Caco-2 (cell line): ENCODE measurements around the gene ADD2. TPM values are rescaled to one million over a fixed set of nuclear protein-coding genes. Genes with fewer than 3 reads are reported as not detected.
"Not testable (repeated sequence)": the region's sequence is repeated elsewhere in the genome, so short reads cannot be mapped to it uniquely, and the experiment has no call there.

ENCODE experiments used
- BruUV-seq: library from RNA; stranded (reverse); fragments of 400-500 nt; replicated peaks from 2 replicates; lab custom pipeline; 2021; lab: Mats Ljungman, UMichigan
- CTCF ChIA-PET: fragments of 300-600 bp; sonication (Branson Sonifier 250); formaldehyde crosslinking; loops from one replicate; lab custom pipeline; 2022; ENCODE audit warnings: antibody characterized with exemption; lab: Charles Lee
- POLR2A ChIA-PET: fragments of 300-600 bp; sonication (Branson Sonifier 250); formaldehyde crosslinking; loops from one replicate; lab custom pipeline; 2022; ENCODE audit warnings: antibody characterized with exemption; lab: Charles Lee
- DNase-seq, 2 experiments: peaks; one replicate each; pipeline versions ENCODE4 v3.0.0 to v3.0.0-alpha.2; 2020 to 2022
- H3K27me3 ChIP-seq: replicated peaks from 2 replicates; pipeline ENCODE4 v1.6.0; 2011; ENCODE audit warnings: low read length; ENCODE audit not compliant: control insufficient read depth, insufficient read depth
- H3K36me3 ChIP-seq: 2 replicates; pipeline ENCODE4 v1.5.1; 2011; ENCODE audit warnings: low read length; ENCODE audit not compliant: control insufficient read depth, insufficient read depth
- H3K4me1 ChIP-seq: fragments of 250-450 bp; sonication (Bioruptor Pico); 2 replicates; pipeline ENCODE4 v1.5.1; 2020; ENCODE audit warnings: mild to moderate bottlenecking
- H3K4me3 ChIP-seq: 2 replicates; pipeline ENCODE4 v1.5.1; 2011; ENCODE audit warnings: low read depth, mild to moderate bottlenecking, control low read depth, low read length
- H3K9me3 ChIP-seq: fragments of 250-450 bp; sonication (Bioruptor Pico); 2 replicates; pipeline ENCODE4 v1.5.1; 2020; ENCODE audit warnings: mild to moderate bottlenecking, moderate library complexity
- H3K27ac Mint-ChIP-seq: one replicate; pipeline ENCODE4 v1.8.0; 2022; ENCODE audit warnings: mixed read lengths; ENCODE audit not compliant: unreplicated experiment
- H3K27me3 Mint-ChIP-seq: one replicate; pipeline ENCODE4 v1.8.0; 2022; ENCODE audit warnings: mixed read lengths; ENCODE audit not compliant: insufficient read depth, unreplicated experiment
- H3K36me3 Mint-ChIP-seq: one replicate; pipeline ENCODE4 v1.8.0; 2022; ENCODE audit warnings: mild to moderate bottlenecking, mixed read lengths; ENCODE audit not compliant: insufficient read depth, unreplicated experiment
- H3K4me1 Mint-ChIP-seq: one replicate; pipeline ENCODE4 v1.8.0; 2022; ENCODE audit warnings: low read depth, mixed read lengths; ENCODE audit not compliant: unreplicated experiment
- H3K4me3 Mint-ChIP-seq: one replicate; pipeline ENCODE4 v1.8.0; 2022; ENCODE audit warnings: mild to moderate bottlenecking, moderate library complexity, mixed read lengths; ENCODE audit not compliant: unreplicated experiment
- H3K9me3 Mint-ChIP-seq: one replicate; pipeline ENCODE4 v1.8.0; 2022; ENCODE audit warnings: mixed read lengths; ENCODE audit not compliant: unreplicated experiment
- CTCF ChIP-seq, 2 experiments: fragments of 200-600 bp in 1 of 2; IDR thresholded peaks; 1 replicate in 1 of 2; 2 replicates in 1 of 2; pipeline versions ENCODE4 v1.5.1 to v1.8.0; 2011 to 2022; ENCODE audit warnings: antibody characterized with exemption in 1 of 2, control low read depth in 1 of 2, inconsistent platforms in 1 of 2, low read depth in 1 of 2, low read length in 1 of 2, mild to moderate bottlenecking in 1 of 2, moderate library complexity in 1 of 2; ENCODE audit not compliant: insufficient read depth in 1 of 2, severe bottlenecking in 1 of 2, unreplicated experiment in 1 of 2
- intact Hi-C: fragments of 100-400 bp; cut with micrococcal nuclease; formaldehyde crosslinking; loops from one replicate; pipeline ENCODE4 v1.10.0; 2022; ENCODE audit not compliant: unreplicated experiment
- total RNA-seq: library from RNA; stranded (reverse); gene quantifications from 2 replicates; pipeline ENCODE4 v1.2.3, GENCODE V29; 2022

ADD2 gene
- total RNA-seq, 1 experiment from 2014 or later: not detected

GRCh38 chr2:70799706-70800105 lies 31.7 kb upstream of the ADD2 start:
- intact Hi-C loops: no loop called here
- H3K4me3 ChIP-seq: no peak overlapping the region

DNA sequence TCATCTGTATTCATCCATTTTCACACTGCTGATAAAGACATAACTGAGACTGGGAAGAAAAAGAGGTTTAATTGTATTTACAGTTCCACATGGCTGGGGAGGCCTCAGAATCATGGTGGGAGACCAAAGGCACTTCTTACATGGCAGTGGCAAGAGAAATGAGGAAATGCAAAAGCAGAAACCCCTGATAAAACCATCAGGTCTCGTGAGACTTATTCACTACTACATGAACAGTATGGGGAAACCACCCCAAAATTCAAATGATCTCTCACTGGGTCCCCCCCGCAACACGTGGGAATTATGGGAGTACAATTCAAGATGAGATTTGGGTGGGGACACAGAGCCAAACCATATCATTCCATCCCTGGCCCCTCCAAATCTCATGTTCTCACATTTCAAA lies 30.0 kb upstream of the ADD2 start:
- H3K4me1 Mint-ChIP-seq, POLR2A ChIA-PET, H3K27me3 ChIP-seq, H3K36me3 ChIP-seq, DNase-seq, BruUV-seq, intact Hi-C loops, H3K4me3 Mint-ChIP-seq, H3K27ac Mint-ChIP-seq, CTCF ChIA-PET, H3K4me1 ChIP-seq, H3K4me3 ChIP-seq, H3K36me3 Mint-ChIP-seq, H3K9me3 ChIP-seq: not testable (repeated sequence)
- H3K27me3 Mint-ChIP-seq: peaks cover 11% of the 10 kb centered on the region
- H3K9me3 Mint-ChIP-seq: peaks cover 11% of the 10 kb centered on the region

More at GRCh38 chr2:70799706-70800105, 31.7 kb upstream of the ADD2 start:
- Histone ChIP-seq H3K9me3 (peaks cover 6% of the 10 kb centered on the region; the same call in 1 of the 2 replicates), H3K27me3 (no peaks in the 10 kb centered on the region), H3K36me3 (no peaks in the 10 kb centered on the region), H3K4me1 (no peaks in the 10 kb centered on the region)
- no peak for DNase-seq
- no peaks in the 10 kb centered on the region for H3K36me3 Mint-ChIP-seq
- no peak overlapping the region for H3K4me3 Mint-ChIP-seq
- H3K4me1 Mint-ChIP-seq: no peaks in the 10 kb centered on the region
- ChIA-PET CTCF (no interaction called here), POLR2A (no interaction called here)
- BruUV-seq: no TSS peak
- H3K9me3 Mint-ChIP-seq: peaks cover 11% of the 10 kb centered on the region
- TF ChIP-seq CTCF (IDR thresholded peaks at IDR 0.05; ENCODE audit: insufficient read depth in 1 of 2, low read depth in 1 of 2, low read length in 1 of 2, severe bottlenecking in 1 of 2, unreplicated experiment in 1 of 2): no peak
- H3K27me3 Mint-ChIP-seq: peaks cover 3% of the 10 kb centered on the region
- no peak overlapping the region for H3K27ac Mint-ChIP-seq

- intact Hi-C loops: no loop called here
- no peak overlapping the region for H3K4me3 Mint-ChIP-seq
- H3K9me3 Mint-ChIP-seq: peaks cover 11% of the 10 kb centered on the region
- H3K9me3 ChIP-seq: peaks cover 6% of the 10 kb centered on the region; the same call in 1 of the 2 replicates
- H3K4me3 ChIP-seq: no peak overlapping the region
- ChIA-PET CTCF (no interaction called here), POLR2A (no interaction called here)
- H3K36me3 Mint-ChIP-seq: no peaks in the 10 kb centered on the region
- H3K36me3 ChIP-seq: no peaks in the 10 kb centered on the region
- H3K4me1 ChIP-seq: no peaks in the 10 kb centered on the region
- H3K27ac Mint-ChIP-seq: no peak overlapping the region
- DNase-seq: no peak
- H3K27me3 ChIP-seq: no peaks in the 10 kb centered on the region
- BruUV-seq: no TSS peak
- no peaks in the 10 kb centered on the region for H3K4me1 Mint-ChIP-seq
- peaks cover 11% of the 10 kb centered on the region for H3K27me3 Mint-ChIP-seq
- TF ChIP-seq CTCF (IDR thresholded peaks at IDR 0.05; ENCODE audit: insufficient read depth in 1 of 2, low read depth in 1 of 2, low read length in 1 of 2, severe bottlenecking in 1 of 2, unreplicated experiment in 1 of 2): no peak
Observed at GRCh38 chr2:70797506-70797905, 29.5 kb upstream of the ADD2 start.

DNA sequence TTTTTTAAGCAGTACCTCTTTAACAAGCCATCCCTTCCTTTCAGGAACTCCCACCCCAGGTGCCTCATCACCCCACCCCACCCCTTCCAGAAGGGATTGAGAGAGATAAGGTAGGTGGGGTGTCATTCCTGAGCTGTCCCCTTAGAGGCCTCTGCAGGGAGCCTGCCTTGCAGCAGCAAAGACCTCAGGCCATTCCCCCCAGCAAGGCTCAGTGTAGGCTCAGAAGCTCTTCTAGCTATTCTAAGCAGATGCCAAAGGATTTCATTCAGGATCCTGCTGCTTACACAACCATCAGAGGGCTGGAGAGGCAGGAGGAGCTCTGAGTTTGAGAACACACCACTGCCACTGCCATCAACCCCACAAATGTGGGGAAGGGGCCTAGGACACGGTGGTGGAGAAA lies 28.3 kb upstream of the ADD2 start:
- no TSS peak for BruUV-seq
- TF ChIP-seq CTCF (IDR thresholded peaks at IDR 0.05; ENCODE audit: insufficient read depth in 1 of 2, low read depth in 1 of 2, low read length in 1 of 2, severe bottlenecking in 1 of 2, unreplicated experiment in 1 of 2): no peak
- H3K9me3 Mint-ChIP-seq: peaks cover 11% of the 10 kb centered on the region
- Histone ChIP-seq H3K36me3 (no peaks in the 10 kb centered on the region), H3K4me1 (no peaks in the 10 kb centered on the region), H3K9me3 (peaks cover 6% of the 10 kb centered on the region; the same call in 1 of the 2 replicates), H3K27me3 (no peaks in the 10 kb centered on the region), H3K4me3 (no peak overlapping the region)
- ChIA-PET POLR2A (no interaction called here), CTCF (no interaction called here)
- no peaks in the 10 kb centered on the region for H3K4me1 Mint-ChIP-seq
- H3K36me3 Mint-ChIP-seq: no peaks in the 10 kb centered on the region
- H3K27ac Mint-ChIP-seq: no peak overlapping the region
- H3K27me3 Mint-ChIP-seq: peaks cover 17% of the 10 kb centered on the region
- DNase-seq: no peak
- H3K4me3 Mint-ChIP-seq: no peak overlapping the region
- intact Hi-C loops: no loop called here
